Neural progenitor cell (in vitro differentiated cells): Measurements from ENCODE around the gene CPEB2.

ENCODE experiments used
- EZH2phosphoT487 ChIP-seq: fragments of 200-600 bp; sonication (generic); IDR thresholded peaks from 2 replicates; pipeline ENCODE4 v1.6.1; 2017; ENCODE audit warnings: antibody characterized with exemption
- TF ChIP-seq, protein P1 (sequence below): fragments of 200-600 bp; sonication (generic); IDR thresholded peaks from 2 replicates; pipeline ENCODE4 v1.5.1; 2017; ENCODE audit warnings: antibody characterized with exemption, mild to moderate bottlenecking

DNA sequence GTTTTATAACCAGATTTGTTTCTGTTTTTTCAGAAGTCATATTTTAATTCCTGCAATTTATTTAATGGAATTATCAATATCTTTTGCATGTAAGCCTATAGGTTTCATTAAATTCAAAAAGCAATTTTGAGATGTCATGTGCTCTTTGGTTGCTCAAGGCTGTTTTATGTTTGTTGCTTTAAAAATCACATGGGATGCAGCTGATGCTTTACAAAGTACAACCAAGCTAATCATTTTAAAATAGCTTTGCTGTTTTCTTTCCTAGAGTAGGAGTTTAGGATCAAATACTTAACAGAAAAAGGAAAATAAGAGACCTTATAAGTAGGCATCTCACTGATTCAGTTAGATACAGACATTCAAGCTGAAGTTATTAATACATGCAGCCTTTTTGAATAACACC, 11.3 kb downstream of the CPEB2 start:
- TF ChIP-seq, protein P1, sequence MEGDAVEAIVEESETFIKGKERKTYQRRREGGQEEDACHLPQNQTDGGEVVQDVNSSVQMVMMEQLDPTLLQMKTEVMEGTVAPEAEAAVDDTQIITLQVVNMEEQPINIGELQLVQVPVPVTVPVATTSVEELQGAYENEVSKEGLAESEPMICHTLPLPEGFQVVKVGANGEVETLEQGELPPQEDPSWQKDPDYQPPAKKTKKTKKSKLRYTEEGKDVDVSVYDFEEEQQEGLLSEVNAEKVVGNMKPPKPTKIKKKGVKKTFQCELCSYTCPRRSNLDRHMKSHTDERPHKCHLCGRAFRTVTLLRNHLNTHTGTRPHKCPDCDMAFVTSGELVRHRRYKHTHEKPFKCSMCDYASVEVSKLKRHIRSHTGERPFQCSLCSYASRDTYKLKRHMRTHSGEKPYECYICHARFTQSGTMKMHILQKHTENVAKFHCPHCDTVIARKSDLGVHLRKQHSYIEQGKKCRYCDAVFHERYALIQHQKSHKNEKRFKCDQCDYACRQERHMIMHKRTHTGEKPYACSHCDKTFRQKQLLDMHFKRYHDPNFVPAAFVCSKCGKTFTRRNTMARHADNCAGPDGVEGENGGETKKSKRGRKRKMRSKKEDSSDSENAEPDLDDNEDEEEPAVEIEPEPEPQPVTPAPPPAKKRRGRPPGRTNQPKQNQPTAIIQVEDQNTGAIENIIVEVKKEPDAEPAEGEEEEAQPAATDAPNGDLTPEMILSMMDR, result no peak
- no peak for TF ChIP-seq EZH2phosphoT487
